Mesendoderm (in vitro differentiated cells): ENCODE measurements around the gene TOR4A.

Experiments
- DNase-seq: peaks from one replicate; pipeline ENCODE4 v3.0.0; 2013
- H2AK5ac ChIP-seq: 2 replicates; pipeline ENCODE4 v1.6.1; 2013; ENCODE audit warnings: low read length, inconsistent platforms
- H2BK120ac ChIP-seq: 2 replicates; pipeline ENCODE4 v1.6.1; 2013; ENCODE audit warnings: low read depth, mild to moderate bottlenecking, low read length, moderate library complexity, mixed read lengths
- H2BK15ac ChIP-seq: replicated peaks from 2 replicates; pipeline ENCODE4 v1.6.1; 2013; ENCODE audit warnings: low read depth, mild to moderate bottlenecking, moderate library complexity
- H2BK5ac ChIP-seq: 2 replicates; pipeline ENCODE4 v1.6.1; 2013; ENCODE audit warnings: low read length, inconsistent platforms
- H3K18ac ChIP-seq: 2 replicates; pipeline ENCODE4 v1.6.1; 2013; ENCODE audit warnings: mild to moderate bottlenecking, low read length, mixed read lengths
- H3K23ac ChIP-seq: one replicate; pipeline ENCODE4 v1.6.1; 2013; ENCODE audit warnings: low read length
- H3K27ac ChIP-seq: 2 replicates; pipeline ENCODE4 v1.5.1; 2013; ENCODE audit warnings: low read depth, mild to moderate bottlenecking, inconsistent platforms, low read length, moderate library complexity
- H3K27me3 ChIP-seq: 2 replicates; pipeline ENCODE4 v1.6.1; 2013; ENCODE audit warnings: low read length, control low read depth, mild to moderate bottlenecking, inconsistent platforms; ENCODE audit not compliant: insufficient read depth, poor library complexity
- H3K36me3 ChIP-seq: 2 replicates; pipeline ENCODE4 v1.6.1; 2013; ENCODE audit warnings: low read length, inconsistent platforms; ENCODE audit not compliant: control insufficient read depth, insufficient read depth
- H3K4ac ChIP-seq: one replicate; pipeline ENCODE4 v1.6.1; 2013; ENCODE audit warnings: low read depth, mild to moderate bottlenecking, low read length, moderate library complexity
- H3K4me1 ChIP-seq: 2 replicates; pipeline ENCODE4 v1.6.1; 2013; ENCODE audit warnings: low read depth, low read length, inconsistent platforms; ENCODE audit not compliant: control insufficient read depth
- H3K4me2 ChIP-seq: 2 replicates; pipeline ENCODE4 v1.6.1; 2013; ENCODE audit warnings: low read length
- H3K4me3 ChIP-seq: 2 replicates; pipeline ENCODE4 v1.5.1; 2013; ENCODE audit warnings: mild to moderate bottlenecking, low read length
- H3K56ac ChIP-seq: one replicate; pipeline ENCODE4 v1.6.1; 2013; ENCODE audit warnings: low read length
- H3K79me1 ChIP-seq: 2 replicates; pipeline ENCODE4 v1.6.1; 2013; ENCODE audit warnings: low read length, inconsistent platforms
- H3K79me2 ChIP-seq: 2 replicates; pipeline ENCODE4 v1.6.1; 2013; ENCODE audit warnings: mild to moderate bottlenecking, low read length; ENCODE audit not compliant: control insufficient read depth, insufficient read depth
- H3K9ac ChIP-seq: 2 replicates; pipeline ENCODE4 v1.6.1; 2013; ENCODE audit warnings: low read length, inconsistent platforms
- H4K5ac ChIP-seq: one replicate; pipeline ENCODE4 v1.6.1; 2013; ENCODE audit warnings: low read length
- H4K8ac ChIP-seq: one replicate; pipeline ENCODE4 v1.6.1; 2013; ENCODE audit warnings: low read depth, mild to moderate bottlenecking, control low read depth, low read length, moderate library complexity
- whole genome bisulfite sequencing: extraction: QIAGEN DNeasy Blood & Tissue Kit; methylation state at CpG from one replicate; pipeline ENCODE4 v1.1.7; 2013; ENCODE audit warnings: low lambda C conversion rate, missing lambda C conversion rate; ENCODE audit not compliant: insufficient coverage; ENCODE audit errors: extremely low coverage; 5-methylcytosine and 5-hydroxymethylcytosine counted together

Gene TOR4A

GRCh38 chr9:137267933-137268355 lies 9.6 kb upstream of the TOR4A start:
- Histone ChIP-seq H3K18ac (no peak overlapping the region), H3K4ac (no peak overlapping the region), H3K9ac (no peak overlapping the region), H3K36me3 (peaks cover 12% of the 10 kb centered on the region), H3K27me3 (no peaks in the 10 kb centered on the region), H3K79me2 (no peaks in the 10 kb centered on the region), H4K8ac (no peak overlapping the region), H3K23ac (no peak overlapping the region), H3K4me3 (no peak overlapping the region), H3K4me1 (no peaks in the 10 kb centered on the region), H2AK5ac (no peak overlapping the region), H3K27ac (no peak overlapping the region), H2BK120ac (no peak overlapping the region), H3K79me1 (peaks cover 2% of the 10 kb centered on the region), H2BK5ac (no peak overlapping the region), H2BK15ac (no peak overlapping the region), H3K56ac (no peak overlapping the region), H4K5ac (no peak overlapping the region), H3K4me2 (no peak overlapping the region)
- no CpG with 5 or more reads among the region's 6 CpGs for WGBS
- no peak for DNase-seq

GRCh38 chr9:137268538-137269201 lies 8.9 kb upstream of the TOR4A start:
- no peak overlapping the region for H2BK15ac ChIP-seq
- no peak for DNase-seq
- no peaks in the 10 kb centered on the region for H3K27me3 ChIP-seq
- H4K8ac ChIP-seq, result no peak overlapping the region
- H3K4me3 ChIP-seq, result no peak overlapping the region
- no peaks in the 10 kb centered on the region for H3K4me1 ChIP-seq
- H2BK120ac ChIP-seq, result no peak overlapping the region
- no CpG with 5 or more reads among the region's 19 CpGs for WGBS
- H3K36me3 ChIP-seq, result peaks cover 12% of the 10 kb centered on the region
- H3K56ac ChIP-seq, result no peak overlapping the region
- no peaks in the 10 kb centered on the region for H3K79me2 ChIP-seq
- no peak overlapping the region for H2BK5ac ChIP-seq
- H4K5ac ChIP-seq, result no peak overlapping the region
- H2AK5ac ChIP-seq, result no peak overlapping the region
- peaks cover 5% of the 10 kb centered on the region for H3K79me1 ChIP-seq
- no peak overlapping the region for H3K27ac ChIP-seq
- H3K4me2 ChIP-seq, result no peak overlapping the region
- H3K18ac ChIP-seq, result no peak overlapping the region
- H3K4ac ChIP-seq, result no peak overlapping the region
- H3K23ac ChIP-seq, result no peak overlapping the region
- H3K9ac ChIP-seq, result no peak overlapping the region

- Histone ChIP-seq H4K8ac (no peak overlapping the region), H3K79me1 (peaks cover 5% of the 10 kb centered on the region), H3K9ac (no peak overlapping the region), H3K4me1 (no peaks in the 10 kb centered on the region), H3K4ac (no peak overlapping the region), H2BK5ac (no peak overlapping the region), H3K4me2 (no peak overlapping the region), H3K4me3 (no peak overlapping the region), H3K27me3 (no peaks in the 10 kb centered on the region), H2BK120ac (no peak overlapping the region), H4K5ac (no peak overlapping the region), H2AK5ac (no peak overlapping the region), H2BK15ac (no peak overlapping the region), H3K79me2 (no peaks in the 10 kb centered on the region), H3K23ac (no peak overlapping the region), H3K27ac (no peak overlapping the region), H3K18ac (no peak overlapping the region), H3K56ac (no peak overlapping the region), H3K36me3 (peaks cover 8% of the 10 kb centered on the region)
- DNase-seq, result no peak
- no CpG with 5 or more reads among the region's 17 CpGs for WGBS
Measured at GRCh38 chr9:137269231-137269772, 8.2 kb upstream of the TOR4A start.

- Histone ChIP-seq H3K79me1 (peaks cover 5% of the 10 kb centered on the region), H2BK15ac (no peak overlapping the region), H3K79me2 (no peaks in the 10 kb centered on the region), H4K8ac (no peak overlapping the region), H3K23ac (no peak overlapping the region), H2BK120ac (no peak overlapping the region), H3K4ac (no peak overlapping the region), H4K5ac (no peak overlapping the region), H3K9ac (no peak overlapping the region), H3K27me3 (no peaks in the 10 kb centered on the region), H3K4me2 (no peak overlapping the region), H3K4me1 (no peaks in the 10 kb centered on the region), H3K27ac (no peak overlapping the region), H3K36me3 (peaks cover 4% of the 10 kb centered on the region), H3K56ac (no peak overlapping the region), H2AK5ac (no peak overlapping the region), H3K18ac (no peak overlapping the region), H3K4me3 (no peak overlapping the region), H2BK5ac (no peak overlapping the region)
- no peak for DNase-seq
- WGBS, result no CpG with 5 or more reads among the region's 32 CpGs
Measured at GRCh38 chr9:137270929-137271695, 6.4 kb upstream of the TOR4A start.

- H3K27ac ChIP-seq, result no peak overlapping the region
- H3K4me2 ChIP-seq, result no peak overlapping the region
- no peak overlapping the region for H2BK5ac ChIP-seq
- H3K27me3 ChIP-seq, result no peaks in the 10 kb centered on the region
- no peak overlapping the region for H4K8ac ChIP-seq
- no peak overlapping the region for H3K4ac ChIP-seq
- DNase-seq, result no peak
- no peak overlapping the region for H3K9ac ChIP-seq
- no peaks in the 10 kb centered on the region for H3K79me2 ChIP-seq
- no peak overlapping the region for H3K23ac ChIP-seq
- H4K5ac ChIP-seq, result no peak overlapping the region
- no peak overlapping the region for H2BK15ac ChIP-seq
- H3K36me3 ChIP-seq, result peaks cover 4% of the 10 kb centered on the region
- H3K4me3 ChIP-seq, result no peak overlapping the region
- no peak overlapping the region for H3K56ac ChIP-seq
- H3K79me1 ChIP-seq, result peaks cover 5% of the 10 kb centered on the region
- H2AK5ac ChIP-seq, result no peak overlapping the region
- no peak overlapping the region for H3K18ac ChIP-seq
- H3K4me1 ChIP-seq, result peaks cover 4% of the 10 kb centered on the region
- H2BK120ac ChIP-seq, result no peak overlapping the region
- WGBS, result no CpG with 5 or more reads among the region's 3 CpGs
Measured at GRCh38 chr9:137271696-137272076, 5.8 kb upstream of the TOR4A start.
